ENCODE data around the gene LARP4. TPM values are rescaled to one million over a fixed set of nuclear protein-coding genes. Genes with fewer than 3 reads are reported as not detected.
A peak's percentile ranks its signal among the peaks of the same experiment; 100 is the strongest.

The LARP4 gene
- total RNA-seq, 6 experiments from 2014 or later: 46.3 to 83.0 (median 61.9) TPM

- no peaks in the 10 kb centered on the region for H3K36me3 ChIP-seq
- ATAC-seq: no peak
- H3K27me3 ChIP-seq: no peaks in the 10 kb centered on the region
- no peak for TF ChIP-seq CTCF (IDR thresholded peaks at IDR 0.05)
- TF ChIP-seq POLR2A (IDR thresholded peaks at IDR 0.05): no peak
- DNase-seq: peak in 1 of 3 donors; percentile 12
- no peaks in the 10 kb centered on the region for H3K9me3 ChIP-seq
- intact Hi-C loops (cut with DNase I): no loop called here
- no peak overlapping the region for H3K27ac ChIP-seq
- H3K4me1 ChIP-seq: peaks cover 0 to 6% (median 0%) of the 10 kb centered on the region in 4 donors
- WGBS (ENCODE audit: insufficient coverage, low coverage, low lambda C conversion rate, missing lambda C conversion rate): 94% methylated on average over 4 of the region's 4 CpGs
- H3K4me3 ChIP-seq: no peak overlapping the region
These were observed 1.8 kb upstream of the LARP4 start for GRCh38 chr12:50398931-50399330.

GRCh38 chr12:50400104-50400637 is 514 bp upstream of the LARP4 start:
- H3K27ac ChIP-seq: peak overlapping the region; percentile 82 to 90 (median 83)
- intact Hi-C loops (cut with DNase I): no loop called here
- DNase-seq (peak in 1 of 3 donors; percentile 3), ATAC-seq (peak in 1 of 4 donors; percentile 0)
- peaks cover 0 to 19% (median 0%) of the 10 kb centered on the region in 4 donors for H3K4me1 ChIP-seq
- 29% methylated on average over 8 of the region's 8 CpGs for WGBS (ENCODE audit: insufficient coverage, low coverage, low lambda C conversion rate, missing lambda C conversion rate)
- no peaks in the 10 kb centered on the region for H3K27me3 ChIP-seq
- H3K36me3 ChIP-seq: no peaks in the 10 kb centered on the region
- no peak for TF ChIP-seq POLR2A (IDR thresholded peaks at IDR 0.05)
- no peak for TF ChIP-seq CTCF (IDR thresholded peaks at IDR 0.05)
- peak overlapping the region; percentile 59 to 89 (median 89) for H3K4me3 ChIP-seq
- no peaks in the 10 kb centered on the region for H3K9me3 ChIP-seq

GRCh38 chr12:50401500-50402081 is 906 bp downstream of the LARP4 start:
- no peaks in the 10 kb centered on the region for H3K9me3 ChIP-seq
- TF ChIP-seq CTCF (IDR thresholded peaks at IDR 0.05) (no peak), POLR2A (IDR thresholded peaks at IDR 0.05) (peak; percentile 21)
- peak overlapping the region; percentile 59 to 89 (median 89) for H3K4me3 ChIP-seq
- intact Hi-C loops (cut with DNase I): no loop called here
- peak overlapping the region; percentile 82 to 90 (median 83) for H3K27ac ChIP-seq
- WGBS (ENCODE audit: insufficient coverage, low coverage, low lambda C conversion rate, missing lambda C conversion rate): under 1% methylated on average over 16 of the region's 16 CpGs
- DNase-seq (peak in 1 of 3 donors; percentile 51), ATAC-seq (peak; percentile 17 to 39 (median 28))
- H3K4me1 ChIP-seq: peaks cover 0 to 25% (median 0%) of the 10 kb centered on the region in 4 donors
- no peaks in the 10 kb centered on the region for H3K27me3 ChIP-seq
- no peaks in the 10 kb centered on the region for H3K36me3 ChIP-seq

GRCh38 chr12:50402264-50403000 is 1.7 kb downstream of the LARP4 start:
- no peak for ATAC-seq
- 7% methylated on average over 7 of the region's 7 CpGs for WGBS (ENCODE audit: insufficient coverage, low coverage, low lambda C conversion rate, missing lambda C conversion rate)
- Histone ChIP-seq H3K36me3 (no peaks in the 10 kb centered on the region), H3K9me3 (no peaks in the 10 kb centered on the region), H3K4me1 (peaks cover 0 to 25% (median 0%) of the 10 kb centered on the region in 4 donors), H3K4me3 (peak overlapping the region; percentile 59 to 89 (median 89)), H3K27ac (peak overlapping the region; percentile 82 to 90 (median 83)), H3K27me3 (no peaks in the 10 kb centered on the region)
- TF ChIP-seq CTCF (IDR thresholded peaks at IDR 0.05) (no peak), POLR2A (IDR thresholded peaks at IDR 0.05) (no peak)
- intact Hi-C loops (cut with DNase I): no loop called here
- peak in 1 of 3 donors; percentile 15 for DNase-seq

Data from right lobe of liver (tissue), 6 donors.